HG03025 (cell line): ENCODE measurements around the gene PPP1R17.

Experiments used
- ATAC-seq: cut with Tn5 transposase; IDR thresholded peaks from one replicate; pipeline ENCODE4 v1.9.1; 2021; ENCODE audit warnings: mild to moderate bottlenecking, moderate library complexity; ENCODE audit not compliant: unreplicated experiment, low FRiP score

PPP1R17 gene

GRCh38 chr7:31687024-31687748 is at the start of gene PPP1R17:
TSS of gene PPP1R17 (plus strand) at chr7:31687215. CDS start at chr7:31692442, 5,227 bp downstream.
- no peak for ATAC-seq

GRCh38 chr7:31640381-31640780 is 46.6 kb upstream of the PPP1R17 start:
- ATAC-seq, result no peak

GRCh38 chr7:31642681-31643115 is 44.3 kb upstream of the PPP1R17 start:
- ATAC-seq, result no peak

GRCh38 chr7:31646942-31647341 is 40.1 kb upstream of the PPP1R17 start:
- ATAC-seq, result no peak

GRCh38 chr7:31647511-31647910 is 39.5 kb upstream of the PPP1R17 start:
- no peak for ATAC-seq

- no peak for ATAC-seq
Measured at GRCh38 chr7:31648288-31648687, 38.7 kb upstream of the PPP1R17 start.

GRCh38 chr7:31648880-31649279 is 38.1 kb upstream of the PPP1R17 start:
- ATAC-seq, result no peak

- ATAC-seq, result no peak
Measured at GRCh38 chr7:31651234-31652062, 35.6 kb upstream of the PPP1R17 start.

- ATAC-seq, result no peak
Measured at GRCh38 chr7:31652063-31652326, 35.0 kb upstream of the PPP1R17 start.

GRCh38 chr7:31663072-31663471 is 23.9 kb upstream of the PPP1R17 start:
- ATAC-seq, result no peak

- no peak for ATAC-seq
Measured at GRCh38 chr7:31664890-31665289, 22.1 kb upstream of the PPP1R17 start.

GRCh38 chr7:31665546-31665945 is 21.5 kb upstream of the PPP1R17 start:
- ATAC-seq, result no peak

GRCh38 chr7:31669461-31669860 is 17.6 kb upstream of the PPP1R17 start:
- no peak for ATAC-seq

- no peak for ATAC-seq
Measured at GRCh38 chr7:31679574-31680305, 7.3 kb upstream of the PPP1R17 start.

- ATAC-seq, result no peak
Measured at GRCh38 chr7:31683445-31684225, 3.4 kb upstream of the PPP1R17 start.

GRCh38 chr7:31688372-31688771 is 1.4 kb downstream of the PPP1R17 start:
- peak; percentile 99 for ATAC-seq

- peak; percentile 7 for ATAC-seq
Measured at GRCh38 chr7:31688996-31689395, 2.0 kb downstream of the PPP1R17 start.

GRCh38 chr7:31690935-31691334 is 3.9 kb downstream of the PPP1R17 start:
- ATAC-seq, result no peak

GRCh38 chr7:31692451-31692850 is 5.4 kb downstream of the PPP1R17 start:
- no peak for ATAC-seq

GRCh38 chr7:31692871-31693270 is 5.9 kb downstream of the PPP1R17 start:
- no peak for ATAC-seq
